Activated T-helper 1 cell treated with anti-CD3 and anti-CD28 coated beads, Interleukin-12 subunit alpha, Interleukin-12 subunit beta, Interleukin-2, Interleukin-4 antibody, amounts not matched to agents 30 ng/mL and 10 ng/mL and 1 ng/mL, durations not matched to agents 14 hours and 24 hours and 36 hours (primary cell): ENCODE data around the gene HOXC9. TPM values are rescaled to one million over a fixed set of nuclear protein-coding genes. Genes with fewer than 3 reads are reported as not detected.
A peak's percentile ranks its signal among the peaks of the same experiment; 100 is the strongest.

ENCODE experiments used
- DNase-seq: peaks from one replicate; pipeline ENCODE4 v3.0.0; 2021; ENCODE audit warnings: low spot score
- H3K27ac Mint-ChIP-seq: one replicate; pipeline ENCODE4 v1.8.0; 2021; ENCODE audit warnings: mild to moderate bottlenecking, mixed read lengths
- H3K27me3 Mint-ChIP-seq: one replicate; pipeline ENCODE4 v1.8.0; 2022; ENCODE audit warnings: mild to moderate bottlenecking, moderate library complexity, mixed read lengths; ENCODE audit not compliant: insufficient read depth
- H3K36me3 Mint-ChIP-seq: one replicate; pipeline ENCODE4 v1.8.0; 2021; ENCODE audit warnings: low read depth, mixed read lengths
- H3K4me1 Mint-ChIP-seq: one replicate; pipeline ENCODE4 v1.8.0; 2021; ENCODE audit warnings: low read depth, mixed read lengths
- H3K4me3 Mint-ChIP-seq: one replicate; pipeline ENCODE4 v1.8.0; 2021; ENCODE audit warnings: mild to moderate bottlenecking, moderate library complexity, mixed read lengths
- H3K9me3 Mint-ChIP-seq: one replicate; pipeline ENCODE4 v1.8.0; 2021; ENCODE audit warnings: mixed read lengths
- intact Hi-C: fragments of 100-400 bp; cut with micrococcal nuclease; formaldehyde crosslinking; loops from one replicate; pipeline ENCODE4 v1.15.1; 2024
- total RNA-seq: library from RNA; stranded (reverse); gene quantifications from 2 replicates; pipeline ENCODE4 v1.2.3, GENCODE V29; 2022

Gene HOXC9
- total RNA-seq, 1 donor from 2014 or later = not detected

- H3K4me3 Mint-ChIP-seq = no peak overlapping the region
- peaks cover 25% of the 10 kb centered on the region for H3K4me1 Mint-ChIP-seq
- DNase-seq = no peak
These were observed 2.5 kb upstream of the HOXC9 start for GRCh38 chr12:53997204-53998109.

GRCh38 chr12:53998110-53998899, 1.7 kb upstream of the HOXC9 start:
- Mint-ChIP-seq H3K4me1 (peaks cover 28% of the 10 kb centered on the region), H3K27ac (peak overlapping the region; percentile 7), H3K27me3 (peaks cover 89% of the 10 kb centered on the region), H3K36me3 (no peaks in the 10 kb centered on the region), H3K9me3 (no peaks in the 10 kb centered on the region), H3K4me3 (no peak overlapping the region)
- intact Hi-C loops = loop anchor here (5.0 kb wide), 1 partner anchor 34 kb away; the partner anchor contains the start of gene HOXC5
- DNase-seq = no peak

More at GRCh38 chr12:53997204-53998109, 2.5 kb upstream of the HOXC9 start:
- H3K27ac Mint-ChIP-seq = peak overlapping the region; percentile 7
- no peaks in the 10 kb centered on the region for H3K36me3 Mint-ChIP-seq
- H3K27me3 Mint-ChIP-seq = peaks cover 89% of the 10 kb centered on the region
- H3K9me3 Mint-ChIP-seq = no peaks in the 10 kb centered on the region
- intact Hi-C loops = loop anchor here (2.0 to 5.0 kb wide), 3 partner anchors 15 to 35 kb away; partner anchors contain the start of gene HOXC5

GRCh38 chr12:53998900-53999236, 1.1 kb upstream of the HOXC9 start:
- no peak overlapping the region for H3K4me3 Mint-ChIP-seq
- no peak overlapping the region for H3K27ac Mint-ChIP-seq
- H3K4me1 Mint-ChIP-seq = peaks cover 26% of the 10 kb centered on the region
- H3K36me3 Mint-ChIP-seq = peaks cover 4% of the 10 kb centered on the region
- peaks cover 89% of the 10 kb centered on the region for H3K27me3 Mint-ChIP-seq
- no peak for DNase-seq
- no peaks in the 10 kb centered on the region for H3K9me3 Mint-ChIP-seq
- intact Hi-C loops = loop anchor here (5.0 kb wide), 1 partner anchor 33 kb away; the partner anchor contains the start of gene HOXC5

GRCh38 chr12:53999559-54000115, 324 bp upstream of the HOXC9 start:
- H3K27ac Mint-ChIP-seq = peak overlapping the region; percentile 65
- peak overlapping the region; percentile 15 for H3K4me3 Mint-ChIP-seq
- peaks cover 4% of the 10 kb centered on the region for H3K36me3 Mint-ChIP-seq
- DNase-seq = no peak
- H3K9me3 Mint-ChIP-seq = no peaks in the 10 kb centered on the region
- peaks cover 23% of the 10 kb centered on the region for H3K4me1 Mint-ChIP-seq
- peaks cover 93% of the 10 kb centered on the region for H3K27me3 Mint-ChIP-seq
- intact Hi-C loops = loop anchor here (5.0 kb wide), 1 partner anchor 33 kb away; the partner anchor contains the start of gene HOXC5

GRCh38 chr12:54001283-54002187, 1.6 kb downstream of the HOXC9 start:
- H3K9me3 Mint-ChIP-seq = no peaks in the 10 kb centered on the region
- intact Hi-C loops = no loop called here
- peak overlapping the region; percentile 18 for H3K27ac Mint-ChIP-seq
- H3K4me3 Mint-ChIP-seq = no peak overlapping the region
- peaks cover 8% of the 10 kb centered on the region for H3K36me3 Mint-ChIP-seq
- no peak for DNase-seq
- H3K4me1 Mint-ChIP-seq = peaks cover 20% of the 10 kb centered on the region
- H3K27me3 Mint-ChIP-seq = peaks cover 94% of the 10 kb centered on the region

GRCh38 chr12:54002278-54002914, 2.4 kb downstream of the HOXC9 start:
- intact Hi-C loops = no loop called here
- no peaks in the 10 kb centered on the region for H3K9me3 Mint-ChIP-seq
- no peak overlapping the region for H3K4me3 Mint-ChIP-seq
- peak overlapping the region; percentile 67 for H3K27ac Mint-ChIP-seq
- DNase-seq = no peak
- peaks cover 22% of the 10 kb centered on the region for H3K4me1 Mint-ChIP-seq
- peaks cover 8% of the 10 kb centered on the region for H3K36me3 Mint-ChIP-seq
- peaks cover 95% of the 10 kb centered on the region for H3K27me3 Mint-ChIP-seq

- H3K9me3 Mint-ChIP-seq = no peaks in the 10 kb centered on the region
- no peak for DNase-seq
- no peak overlapping the region for H3K27ac Mint-ChIP-seq
- peaks cover 8% of the 10 kb centered on the region for H3K36me3 Mint-ChIP-seq
- peaks cover 22% of the 10 kb centered on the region for H3K4me1 Mint-ChIP-seq
- intact Hi-C loops = no loop called here
- H3K4me3 Mint-ChIP-seq = no peak overlapping the region
- peaks cover 95% of the 10 kb centered on the region for H3K27me3 Mint-ChIP-seq
These were observed 3.0 kb downstream of the HOXC9 start for GRCh38 chr12:54002915-54003389.

GRCh38 chr12:54003625-54004024, 3.7 kb downstream of the HOXC9 start:
- peaks cover 95% of the 10 kb centered on the region for H3K27me3 Mint-ChIP-seq
- peaks cover 22% of the 10 kb centered on the region for H3K4me1 Mint-ChIP-seq
- H3K4me3 Mint-ChIP-seq = no peak overlapping the region
- no peaks in the 10 kb centered on the region for H3K9me3 Mint-ChIP-seq
- H3K36me3 Mint-ChIP-seq = peaks cover 8% of the 10 kb centered on the region
- H3K27ac Mint-ChIP-seq = peak overlapping the region; percentile 78
- intact Hi-C loops = no loop called here
- DNase-seq = no peak

GRCh38 chr12:54004063-54004840, 4.3 kb downstream of the HOXC9 start:
- Mint-ChIP-seq H3K36me3 (peaks cover 8% of the 10 kb centered on the region), H3K4me3 (no peak overlapping the region), H3K27me3 (peaks cover 92% of the 10 kb centered on the region), H3K9me3 (no peaks in the 10 kb centered on the region), H3K4me1 (peaks cover 22% of the 10 kb centered on the region), H3K27ac (peak overlapping the region; percentile 78)
- no peak for DNase-seq
- intact Hi-C loops = no loop called here

- Mint-ChIP-seq H3K27me3 (peaks cover 92% of the 10 kb centered on the region), H3K4me1 (peaks cover 25% of the 10 kb centered on the region), H3K4me3 (no peak overlapping the region), H3K36me3 (peaks cover 8% of the 10 kb centered on the region), H3K9me3 (no peaks in the 10 kb centered on the region), H3K27ac (no peak overlapping the region)
- intact Hi-C loops = loop anchor here (5.0 kb wide), 1 partner anchor 372 kb away; no protein-coding TSS in a partner anchor
- no peak for DNase-seq
These were observed 5.0 kb downstream of the HOXC9 start for GRCh38 chr12:54004841-54005530.
